AG09319 (cell line): ENCODE data around the gene TMEM222.

Experiments
- DNase-seq: peaks from one replicate; pipeline ENCODE4 v3.0.0-alpha.2; 2010; ENCODE audit warnings: low read depth; ENCODE audit errors: extremely low read depth
- CTCF ChIP-seq: IDR thresholded peaks from 2 replicates; pipeline ENCODE4 v1.5.1; 2011; ENCODE audit warnings: low read depth, mild to moderate bottlenecking, inconsistent platforms, low read length, moderate library complexity

Gene TMEM222

GRCh38 chr1:27307874-27308598 lies 13.9 kb upstream of the TMEM222 start:
- DNase-seq: no peak
- TF ChIP-seq CTCF: no peak

- no peak for TF ChIP-seq CTCF
- DNase-seq: no peak
These were observed 7.8 kb upstream of the TMEM222 start for GRCh38 chr1:27314169-27314568.

- no peak for TF ChIP-seq CTCF
These were observed 7.2 kb upstream of the TMEM222 start for GRCh38 chr1:27314737-27315136.

GRCh38 chr1:27316860-27317259 lies 5.1 kb upstream of the TMEM222 start:
- DNase-seq: no peak
- no peak for TF ChIP-seq CTCF

More at GRCh38 chr1:27314737-27315136, 7.2 kb upstream of the TMEM222 start:
- DNase-seq: no peak

GRCh38 chr1:27318136-27318535 lies 3.8 kb upstream of the TMEM222 start:
- DNase-seq: no peak
- TF ChIP-seq CTCF: no peak

GRCh38 chr1:27318596-27318995 lies 3.4 kb upstream of the TMEM222 start:
- TF ChIP-seq CTCF: no peak
- DNase-seq: peak; percentile 27

- TF ChIP-seq CTCF: no peak
- no peak for DNase-seq
These were observed 742 bp downstream of the TMEM222 start for GRCh38 chr1:27322569-27323240.
